ENCODE measurements around the gene PARP12. TPM values are rescaled to one million over a fixed set of nuclear protein-coding genes. Genes with fewer than 3 reads are reported as not detected.

Gene PARP12
- total and polyA plus RNA-seq, 2 of the 13 experiments (the other 11 are each of a cell fraction or from before 2014, with no cell fraction given) = 15.5 to 35.2 TPM

- TF ChIP-seq PCBP1 (IDR thresholded peaks at IDR 0.05; ENCODE audit: borderline replicate concordance, low read depth, low read length) = no peak
- TF ChIP-seq HMGXB4 (CRISPR knock-in tag; IDR thresholded peaks at IDR 0.05; ENCODE audit: borderline replicate concordance in 1 of 2, low read depth in 1 of 2) = peak in 1 of 2 experiments; percentile 63; a peak in 1 of 4 replicates
- TF ChIP-seq SIN3A (IDR thresholded peaks at IDR 0.05; ENCODE audit: borderline replicate concordance, low read depth, low read length) = 0 out of 2 replicates have a peak, but pooled peaks have one; percentile 9
- no peak for TF ChIP-seq CENPT (CRISPR knock-in tag; IDR thresholded peaks at IDR 0.05; ENCODE audit: low read depth)
- TF ChIP-seq CSRNP1 (CRISPR knock-in tag; IDR thresholded peaks at IDR 0.05) = no peak
- TF ChIP-seq ZNF496 (CRISPR knock-in tag; IDR thresholded peaks at IDR 0.05; ENCODE audit: insufficient replicate concordance) = no peak
- TF ChIP-seq ZNF672 (CRISPR knock-in tag; IDR thresholded peaks at IDR 0.05) = no peak
- TF ChIP-seq STAT6 (CRISPR knock-in tag; IDR thresholded peaks at IDR 0.05; ENCODE audit: borderline replicate concordance) = 0 out of 2 replicates have a peak, but pooled peaks have one; percentile 55
- TF ChIP-seq ZBTB2 (CRISPR knock-in tag; IDR thresholded peaks at IDR 0.05; ENCODE audit: low read depth) = no peak
- peak; percentile 64; the same call in 1 of the 2 replicates for TF ChIP-seq KDM5B (CRISPR knock-in tag; IDR thresholded peaks at IDR 0.05; ENCODE audit: borderline replicate concordance)
- TF ChIP-seq ZNF138 (CRISPR knock-in tag; IDR thresholded peaks at IDR 0.05; ENCODE audit: low read depth) = no peak
- no peak for TF ChIP-seq ZNF512B (CRISPR knock-in tag; IDR thresholded peaks at IDR 0.05; ENCODE audit: borderline replicate concordance)
- no peak for TF ChIP-seq HOXA7 (CRISPR knock-in tag; IDR thresholded peaks at IDR 0.05)
- peak; percentile 71; the same call in 1 of the 2 replicates for TF ChIP-seq YEATS2 (CRISPR knock-in tag; IDR thresholded peaks at IDR 0.05; ENCODE audit: borderline replicate concordance)
- TF ChIP-seq MEIS2 (CRISPR knock-in tag; IDR thresholded peaks at IDR 0.05) = peak; percentile 89; the same call in 1 of the 2 replicates
- no peak; the same call in 1 of the 2 replicates for TF ChIP-seq BHLHE40 (IDR thresholded peaks at IDR 0.05; ENCODE audit: low read length)
These were observed 13.3 kb downstream of the PARP12 start (continued) for GRCh38 chr7:140049339-140050024.
